GM04504 (cell line): ENCODE results near the gene SPOCK1.
"Not testable (repeated sequence)": the region's sequence is repeated elsewhere in the genome, so short reads cannot be mapped to it uniquely, and the experiment has no call there.

Experiments used
- DNase-seq: peaks from one replicate; pipeline ENCODE4 v3.0.0-alpha.2; 2012; ENCODE audit warnings: low read depth

Gene SPOCK1

GRCh38 chr5:137022043-137022442, 477.1 kb downstream of the SPOCK1 start:
- DNase-seq, result no peak

GRCh38 chr5:137019229-137019628, 479.9 kb downstream of the SPOCK1 start:
- no peak for DNase-seq

GRCh38 chr5:137016783-137017324, 482.3 kb downstream of the SPOCK1 start:
- DNase-seq, result no peak

- DNase-seq, result no peak
Observed at GRCh38 chr5:137015540-137016116, 483.5 kb downstream of the SPOCK1 start.

- no peak for DNase-seq
Observed at GRCh38 chr5:137014731-137015130, 484.4 kb downstream of the SPOCK1 start.

- DNase-seq, result no peak
Observed at GRCh38 chr5:137010226-137010625, 488.9 kb downstream of the SPOCK1 start.

GRCh38 chr5:137004279-137004678, 494.8 kb downstream of the SPOCK1 start:
- no peak for DNase-seq

GRCh38 chr5:137001026-137001569, 498.0 kb downstream of the SPOCK1 start:
- DNase-seq, result no peak

- DNase-seq, result no peak
Observed at GRCh38 chr5:136999787-137000186, 499.3 kb downstream of the SPOCK1 start.

GRCh38 chr5:136998854-136999357, 500.2 kb downstream of the SPOCK1 start:
- no peak for DNase-seq

- no peak for DNase-seq
Observed at GRCh38 chr5:136994154-136994553, 505.0 kb downstream of the SPOCK1 start.

GRCh38 chr5:136992796-136993489, 506.2 kb downstream of the SPOCK1 start:
- no peak for DNase-seq

- DNase-seq, result no peak
Observed at GRCh38 chr5:136985785-136986475, 513.2 kb downstream of the SPOCK1 start.

- no peak for DNase-seq
Observed at GRCh38 chr5:136984772-136985446, 514.2 kb downstream of the SPOCK1 start.

- no peak for DNase-seq
Observed at GRCh38 chr5:136981936-136982335, 517.2 kb downstream of the SPOCK1 start.

- DNase-seq, result no peak
Observed at GRCh38 chr5:136979131-136979530, 520.0 kb downstream of the SPOCK1 start.

- DNase-seq, result no peak
Observed at GRCh38 chr5:136963504-136963903, 535.6 kb downstream of the SPOCK1 start.

GRCh38 chr5:136957428-136957827, 541.7 kb downstream of the SPOCK1 start:
- DNase-seq, result no peak

GRCh38 chr5:136954142-136954541, 545.0 kb downstream of the SPOCK1 start:
- DNase-seq, result not testable (repeated sequence)

GRCh38 chr5:136953346-136954069, 545.6 kb downstream of the SPOCK1 start:
- not testable (repeated sequence) for DNase-seq

- DNase-seq, result no peak
Observed at GRCh38 chr5:136927571-136927970, 571.6 kb downstream of the SPOCK1 start.
